HepG2 (cell line): ENCODE results near the gene SPNS3.

Experiments
- CTCF ChIP-seq: sonication (generic); formaldehyde crosslinking; IDR thresholded peaks from 2 replicates; pipeline ENCODE4 v1.5.0; 2020; ENCODE audit warnings: mild to moderate bottlenecking, missing genetic modification reagents, moderate library complexity
- ELF4 ChIP-seq: sonication (generic); formaldehyde crosslinking; IDR thresholded peaks from 2 replicates; pipeline ENCODE4 v1.5.0; 2020; ENCODE audit warnings: missing genetic modification reagents, mild to moderate bottlenecking, moderate library complexity, borderline replicate concordance
- MYNN ChIP-seq: sonication (generic); formaldehyde crosslinking; IDR thresholded peaks from 2 replicates; pipeline ENCODE4 v1.4.0; 2020; ENCODE audit warnings: mild to moderate bottlenecking, low read depth, missing genetic modification reagents

- TF ChIP-seq CTCF (CRISPR knock-in tag) (no peak), MYNN (no peak), ELF4 (CRISPR knock-in tag) (no peak)
Measured at GRCh38 chr17:4442582-4442981, 8.8 kb downstream of the SPNS3 start.
